ENCODE measurements around the gene CRB2. TPM values are rescaled to one million over a fixed set of nuclear protein-coding genes. Genes with fewer than 3 reads are reported as not detected.

Gene CRB2
- total and polyA plus RNA-seq, 2 donors (not counting 1 experiment from before 2014, with no cell fraction given): 1.4 to 2.4 TPM

GRCh38 chr9:123416176-123416575 lies 60.2 kb downstream of the CRB2 start:
- H3K4me1 Mint-ChIP-seq: no peaks in the 10 kb centered on the region
- H3K4me3 Mint-ChIP-seq: no peak overlapping the region
- H3K27ac Mint-ChIP-seq: no peak overlapping the region
- no peaks in the 10 kb centered on the region for H3K27me3 Mint-ChIP-seq
- TF ChIP-seq EZH2 (IDR thresholded peaks at IDR 0.05; ENCODE audit: borderline replicate concordance, insufficient read depth, low read depth, low read length, poor library complexity, severe bottlenecking) (no peak), CTCF (IDR thresholded peaks at IDR 0.05) (no peak)
- DNase-seq (no peak), ATAC-seq (ENCODE audit: low read depth) (no peak)
- no peaks in the 10 kb centered on the region for H3K79me2 ChIP-seq (ENCODE audit: control insufficient read depth, insufficient read depth, low read length)
- ChIA-PET CTCF (interaction anchor here (0.6 kb wide), 1 partner anchor 65 kb away, joined by 3 read pairs; no protein-coding TSS in a partner anchor), POLR2A (no interaction called here)
- H3K9me3 ChIP-seq (ENCODE audit: control extremely low read depth in 1 of 3, control insufficient read depth in 2 of 3, insufficient read depth in 1 of 3, low read length in 2 of 3): no peaks in the 10 kb centered on the region
- no peaks in the 10 kb centered on the region for H3K4me1 ChIP-seq (ENCODE audit: control insufficient read depth in 2 of 2, insufficient read depth in 2 of 2, low read length in 2 of 2)
- H3K9ac ChIP-seq (ENCODE audit: low read length): no peak overlapping the region
- H3K36me3 ChIP-seq (replicated peaks in 1 of 2; ENCODE audit: control extremely low read depth in 1 of 2, control insufficient read depth in 1 of 2, extremely low read depth in 1 of 2, insufficient read depth in 2 of 2, low read length in 1 of 2): peaks cover 0 to 7% of the 10 kb centered on the region in 2 experiments
- no peaks in the 10 kb centered on the region for H4K20me1 ChIP-seq (ENCODE audit: control insufficient read depth, insufficient read depth, low read length, poor library complexity, severe bottlenecking)
- intact Hi-C loops (cut with micrococcal nuclease): no loop called here
- H3K9me3 Mint-ChIP-seq (ENCODE audit: insufficient read depth): no peaks in the 10 kb centered on the region
- H3K27me3 ChIP-seq (replicated peaks in 1 of 4; ENCODE audit: control extremely low read depth in 1 of 4, control insufficient read depth in 3 of 4, insufficient read depth in 4 of 4, low read length in 3 of 4): no peaks in the 10 kb centered on the region
- WGBS (ENCODE audit: insufficient coverage): 100% methylated on average over 8 of the region's 8 CpGs
- no peak overlapping the region for H3K4me3 ChIP-seq (ENCODE audit: control extremely low read depth in 1 of 5, extremely low read depth in 1 of 5, insufficient read depth in 1 of 5, low read depth in 2 of 5, low read length in 4 of 5)
- H2AFZ ChIP-seq (ENCODE audit: insufficient read depth, low read depth, low read length, poor library complexity, severe bottlenecking): no peak overlapping the region
- no peak overlapping the region for H3K4me2 ChIP-seq (replicated peaks; ENCODE audit: low read depth, low read length, poor library complexity, severe bottlenecking)
- no peak overlapping the region for H3K27ac ChIP-seq (ENCODE audit: low read length in 2 of 2)

- no peaks in the 10 kb centered on the region for H3K9me3 ChIP-seq (ENCODE audit: control extremely low read depth in 1 of 3, control insufficient read depth in 2 of 3, insufficient read depth in 1 of 3, low read length in 2 of 3)
- ChIA-PET POLR2A (no interaction called here), CTCF (no interaction called here)
- intact Hi-C loops (cut with micrococcal nuclease): no loop called here
- ATAC-seq (ENCODE audit: low read depth): no peak
- TF ChIP-seq CTCF (IDR thresholded peaks at IDR 0.05) (no peak), EZH2 (IDR thresholded peaks at IDR 0.05; ENCODE audit: borderline replicate concordance, insufficient read depth, low read depth, low read length, poor library complexity, severe bottlenecking) (no peak)
- H3K4me1 ChIP-seq (ENCODE audit: control insufficient read depth in 2 of 2, insufficient read depth in 2 of 2, low read length in 2 of 2): no peaks in the 10 kb centered on the region
- Mint-ChIP-seq H3K27me3 (no peaks in the 10 kb centered on the region), H3K4me1 (no peaks in the 10 kb centered on the region), H3K9me3 (ENCODE audit: insufficient read depth) (no peaks in the 10 kb centered on the region), H3K4me3 (no peak overlapping the region), H3K27ac (no peak overlapping the region)
- DNase-seq: no peak
- no peaks in the 10 kb centered on the region for H4K20me1 ChIP-seq (ENCODE audit: control insufficient read depth, insufficient read depth, low read length, poor library complexity, severe bottlenecking)
- WGBS (ENCODE audit: insufficient coverage): 95% methylated on average over 3 of the region's 5 CpGs
- H3K9ac ChIP-seq (ENCODE audit: low read length): no peak overlapping the region
- no peaks in the 10 kb centered on the region for H3K79me2 ChIP-seq (ENCODE audit: control insufficient read depth, insufficient read depth, low read length)
- no peak overlapping the region for H3K4me2 ChIP-seq (replicated peaks; ENCODE audit: low read depth, low read length, poor library complexity, severe bottlenecking)
- no peak overlapping the region for H2AFZ ChIP-seq (ENCODE audit: insufficient read depth, low read depth, low read length, poor library complexity, severe bottlenecking)
- H3K36me3 ChIP-seq (replicated peaks in 1 of 2; ENCODE audit: control extremely low read depth in 1 of 2, control insufficient read depth in 1 of 2, extremely low read depth in 1 of 2, insufficient read depth in 2 of 2, low read length in 1 of 2): peaks cover 0 to 12% of the 10 kb centered on the region in 2 experiments
- H3K27me3 ChIP-seq (replicated peaks in 1 of 4; ENCODE audit: control extremely low read depth in 1 of 4, control insufficient read depth in 3 of 4, insufficient read depth in 4 of 4, low read length in 3 of 4): no peaks in the 10 kb centered on the region
- no peak overlapping the region for H3K4me3 ChIP-seq (ENCODE audit: control extremely low read depth in 1 of 5, extremely low read depth in 1 of 5, insufficient read depth in 1 of 5, low read depth in 2 of 5, low read length in 4 of 5)
- no peak overlapping the region for H3K27ac ChIP-seq (ENCODE audit: low read length in 2 of 2)
These were observed 61.5 kb downstream of the CRB2 start for GRCh38 chr9:123417289-123418051.
